Sigmoid colon (tissue), 7 donors: ENCODE results near the gene MGAT5. TPM values are rescaled to one million over a fixed set of nuclear protein-coding genes. Genes with fewer than 3 reads are reported as not detected.

Experiments
- DNase-seq: peaks from one replicate; pipeline ENCODE4 v3.0.0-alpha.2; 2019
- H3K27ac ChIP-seq, 4 donors: fragments of 200-600 bp; sonication (generic); one replicate each; pipeline ENCODE4 v1.5.1; 2016 to 2019; ENCODE audit warnings: mild to moderate bottlenecking in 1 of 4
- H3K27me3 ChIP-seq, 3 donors: fragments of 200-600 bp; sonication (generic); one replicate each; pipeline ENCODE4 v1.5.1; 2019; ENCODE audit warnings: mild to moderate bottlenecking in 1 of 3
- H3K36me3 ChIP-seq, 4 donors: fragments of 200-600 bp; sonication (generic); one replicate each; pipeline ENCODE4 v1.5.1; 2016 to 2019
- H3K4me1 ChIP-seq, 4 donors: fragments of 200-600 bp; sonication (generic); one replicate each; pipeline ENCODE4 v1.5.1; 2017 to 2019
- H3K4me3 ChIP-seq, 4 donors: fragments of 200-600 bp; sonication (generic); one replicate each; pipeline ENCODE4 v1.5.1; 2017 to 2019; ENCODE audit warnings: mild to moderate bottlenecking in 2 of 4, moderate library complexity in 1 of 4
- H3K9me3 ChIP-seq, 4 donors: fragments of 200-600 bp in 3 of 4; sonication (generic) in 3 of 4; one replicate each; pipeline versions ENCODE4 v1.5.1 to v1.6.1; 2013 to 2019
- EP300 ChIP-seq, 4 donors: sonication (generic); formaldehyde crosslinking; IDR thresholded peaks; one replicate each; pipeline ENCODE4 v1.6.1; 2017; ENCODE audit warnings: antibody characterized with exemption in 4 of 4
- POLR2A ChIP-seq, 2 donors: fragments of 450-650 bp; IDR thresholded peaks; one replicate each; pipeline ENCODE4 v1.6.1; 2016; ENCODE audit warnings: antibody characterized with exemption in 2 of 2, mild to moderate bottlenecking in 2 of 2, moderate library complexity in 2 of 2
- POLR2AphosphoS5 ChIP-seq, 4 donors: sonication (generic); formaldehyde crosslinking; IDR thresholded peaks; one replicate each; pipeline ENCODE4 v1.6.1; 2017; ENCODE audit warnings: antibody characterized with exemption in 4 of 4
- WGBS, 2 donors: extraction: QIAGEN DNeasy Blood & Tissue Kit; methylation state at CpG; one replicate each; pipeline ENCODE4 v1.1.7; 2013; 5-methylcytosine and 5-hydroxymethylcytosine counted together
- intact Hi-C: fragments of 100-400 bp; cut with DNase I; formaldehyde crosslinking; loops from one replicate; pipeline ENCODE4 v1.15.1; 2023
- polyA plus RNA-seq, 3 donors: library from polyadenylated mRNA; stranded (reverse); fragments of 200-250 nt; gene quantifications; one replicate each; pipeline ENCODE4 v1.2.3, GENCODE V29; 2013
- total RNA-seq, 4 donors: library from RNA; depleted of rRNA; stranded (reverse); fragments of >200 nt; gene quantifications; one replicate each; pipeline ENCODE4 v1.1.0, GENCODE V29; 2016
- TF ChIP-seq, protein P1 (sequence below), 4 experiments: fragments of 450-650 bp in 3 of 4; fragments of 200-600 bp in 1 of 4; IDR thresholded peaks; one replicate each; pipeline ENCODE4 v1.5.1; 2016 to 2019; ENCODE audit warnings: antibody characterized with exemption in 4 of 4, mild to moderate bottlenecking in 3 of 4, moderate library complexity in 2 of 4
- donor health status: healthy with polysubstance abuse.
- donor health status: Bipolar disorder and iron deficiency.
- donor health status: healthy.

The MGAT5 gene
- total and polyA plus RNA-seq, 7 donors: 3.0 to 42.4 (median 30.3) TPM

DNA sequence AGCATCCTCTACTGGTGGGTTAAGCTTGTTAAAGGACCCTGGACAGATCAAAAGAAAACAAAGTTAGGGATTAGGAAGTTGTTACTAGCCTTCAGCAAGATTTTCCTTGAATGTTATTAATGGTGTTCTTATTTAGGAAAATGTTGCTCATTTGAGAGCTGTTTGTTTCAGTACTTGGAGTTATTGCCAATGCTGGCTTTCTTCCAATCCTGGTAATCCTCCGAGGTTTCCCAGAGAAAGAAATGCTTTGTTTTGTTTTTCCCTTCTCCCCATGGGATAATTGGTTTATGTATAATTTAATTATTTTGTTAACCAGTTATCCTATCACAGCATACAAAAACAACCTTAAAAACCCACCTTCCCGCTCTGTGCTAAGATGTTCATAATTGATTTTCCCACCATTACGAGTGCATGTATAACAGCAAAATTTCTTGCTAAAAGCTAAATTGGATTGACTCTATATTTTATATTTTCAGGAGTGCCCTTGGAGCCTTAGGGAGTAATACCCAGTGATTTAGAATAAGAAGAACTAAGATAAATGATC lies 79.8 kb downstream of the MGAT5 start:
- 84 to 86% methylated on average over 3 of the region's 3 CpGs for WGBS, 2 donors
- no peak for DNase-seq
- intact Hi-C loops: no loop called here
- no peaks in the 10 kb centered on the region for H3K27me3 ChIP-seq
- H3K27ac ChIP-seq: peak overlapping the region in 1 of 4 donors; percentile 6
- no peak for TF ChIP-seq POLR2A (IDR thresholded peaks at IDR 0.05)
- TF ChIP-seq EP300 (IDR thresholded peaks at IDR 0.05): no peak
- no peak for TF ChIP-seq POLR2AphosphoS5 (IDR thresholded peaks at IDR 0.05)
- TF ChIP-seq, protein P1, sequence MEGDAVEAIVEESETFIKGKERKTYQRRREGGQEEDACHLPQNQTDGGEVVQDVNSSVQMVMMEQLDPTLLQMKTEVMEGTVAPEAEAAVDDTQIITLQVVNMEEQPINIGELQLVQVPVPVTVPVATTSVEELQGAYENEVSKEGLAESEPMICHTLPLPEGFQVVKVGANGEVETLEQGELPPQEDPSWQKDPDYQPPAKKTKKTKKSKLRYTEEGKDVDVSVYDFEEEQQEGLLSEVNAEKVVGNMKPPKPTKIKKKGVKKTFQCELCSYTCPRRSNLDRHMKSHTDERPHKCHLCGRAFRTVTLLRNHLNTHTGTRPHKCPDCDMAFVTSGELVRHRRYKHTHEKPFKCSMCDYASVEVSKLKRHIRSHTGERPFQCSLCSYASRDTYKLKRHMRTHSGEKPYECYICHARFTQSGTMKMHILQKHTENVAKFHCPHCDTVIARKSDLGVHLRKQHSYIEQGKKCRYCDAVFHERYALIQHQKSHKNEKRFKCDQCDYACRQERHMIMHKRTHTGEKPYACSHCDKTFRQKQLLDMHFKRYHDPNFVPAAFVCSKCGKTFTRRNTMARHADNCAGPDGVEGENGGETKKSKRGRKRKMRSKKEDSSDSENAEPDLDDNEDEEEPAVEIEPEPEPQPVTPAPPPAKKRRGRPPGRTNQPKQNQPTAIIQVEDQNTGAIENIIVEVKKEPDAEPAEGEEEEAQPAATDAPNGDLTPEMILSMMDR (IDR thresholded peaks at IDR 0.05): no peak
- H3K36me3 ChIP-seq: no peaks in the 10 kb centered on the region
- no peaks in the 10 kb centered on the region for H3K4me1 ChIP-seq
- H3K4me3 ChIP-seq: no peak overlapping the region
- peaks cover 0 to 5% (median 0%) of the 10 kb centered on the region in 4 donors for H3K9me3 ChIP-seq

DNA sequence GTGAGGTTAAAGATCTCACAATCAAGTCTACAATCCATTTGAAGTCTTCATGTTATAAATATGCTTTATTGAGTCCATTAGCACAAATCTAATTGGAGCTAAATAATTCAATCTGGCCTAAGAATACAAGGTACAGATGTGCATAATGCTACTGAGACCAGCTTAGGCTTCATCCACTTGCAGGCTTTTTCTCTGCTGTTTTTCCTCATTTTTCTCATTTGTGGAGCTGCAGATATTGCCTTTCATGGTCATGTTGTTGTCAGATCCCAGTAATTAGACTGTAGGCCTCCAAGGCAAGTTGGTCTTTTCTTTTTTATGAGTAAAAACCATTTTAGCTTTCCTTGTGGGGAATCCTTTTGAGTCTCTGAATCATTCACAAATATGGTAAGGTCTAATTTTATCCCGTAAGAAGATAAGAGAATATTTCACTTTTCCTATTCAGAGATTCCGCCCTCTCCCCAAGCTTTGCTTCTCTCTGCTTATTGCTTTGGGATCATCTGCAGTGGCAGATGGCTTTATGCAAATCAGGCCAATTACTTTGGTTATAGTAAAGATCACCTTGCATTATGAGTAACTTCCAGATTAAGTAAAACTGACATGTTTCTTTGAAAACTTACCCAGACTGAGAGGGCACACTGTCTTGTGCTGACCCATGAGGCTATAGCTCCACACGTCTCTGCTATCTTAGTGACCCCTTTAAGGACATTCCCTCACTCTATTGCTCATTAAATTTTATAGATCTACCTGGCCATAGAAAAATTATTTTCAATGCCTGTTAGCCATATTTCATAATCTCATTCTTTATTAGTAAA lies 80.9 kb downstream of the MGAT5 start:
- H3K27ac ChIP-seq: no peak overlapping the region
- H3K9me3 ChIP-seq: peaks cover 0 to 5% (median 0%) of the 10 kb centered on the region in 4 donors
- intact Hi-C loops: no loop called here
- H3K4me1 ChIP-seq: no peaks in the 10 kb centered on the region
- TF ChIP-seq EP300 (IDR thresholded peaks at IDR 0.05) (no peak), POLR2A (IDR thresholded peaks at IDR 0.05) (no peak), POLR2AphosphoS5 (IDR thresholded peaks at IDR 0.05) (no peak)
- TF ChIP-seq, protein P1 (IDR thresholded peaks at IDR 0.05): no peak
- H3K4me3 ChIP-seq: no peak overlapping the region
- peaks cover 0 to 6% (median 0%) of the 10 kb centered on the region in 4 donors for H3K36me3 ChIP-seq
- no peak for DNase-seq
- no peaks in the 10 kb centered on the region for H3K27me3 ChIP-seq
- WGBS, 2 donors: 62 to 65% methylated on average over 3 of the region's 3 CpGs

DNA sequence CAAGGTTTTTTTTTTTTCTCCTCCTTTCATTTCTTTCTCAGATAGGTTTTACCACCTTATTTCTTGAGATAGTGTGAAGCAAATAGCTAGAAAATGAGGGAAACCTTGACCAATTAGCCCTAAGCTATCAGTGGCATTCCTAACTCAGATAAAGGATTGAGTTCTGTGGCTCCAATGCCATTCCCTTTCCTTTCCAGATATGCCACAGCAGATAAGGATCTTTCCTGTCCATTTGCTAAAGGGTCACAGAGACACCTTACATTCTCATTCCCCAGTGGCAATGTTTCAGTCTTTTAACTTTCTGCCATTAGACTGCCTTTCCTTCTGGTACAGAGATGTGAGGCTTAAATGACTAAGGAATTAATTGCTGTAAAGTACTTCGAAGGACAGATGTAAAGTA lies 81.7 kb downstream of the MGAT5 start:
- WGBS, 2 donors: 34 to 86% methylated on average over 1 of the region's 1 CpG
- Histone ChIP-seq H3K4me1 (no peaks in the 10 kb centered on the region), H3K9me3 (peaks cover 0 to 5% (median 0%) of the 10 kb centered on the region in 4 donors), H3K4me3 (no peak overlapping the region), H3K27me3 (no peaks in the 10 kb centered on the region), H3K36me3 (peaks cover 0 to 6% (median 0%) of the 10 kb centered on the region in 4 donors), H3K27ac (no peak overlapping the region)
- intact Hi-C loops: no loop called here
- TF ChIP-seq EP300 (IDR thresholded peaks at IDR 0.05) (no peak), POLR2AphosphoS5 (IDR thresholded peaks at IDR 0.05) (no peak), POLR2A (IDR thresholded peaks at IDR 0.05) (no peak)
- TF ChIP-seq, protein P1 (IDR thresholded peaks at IDR 0.05): no peak
- no peak for DNase-seq

DNA sequence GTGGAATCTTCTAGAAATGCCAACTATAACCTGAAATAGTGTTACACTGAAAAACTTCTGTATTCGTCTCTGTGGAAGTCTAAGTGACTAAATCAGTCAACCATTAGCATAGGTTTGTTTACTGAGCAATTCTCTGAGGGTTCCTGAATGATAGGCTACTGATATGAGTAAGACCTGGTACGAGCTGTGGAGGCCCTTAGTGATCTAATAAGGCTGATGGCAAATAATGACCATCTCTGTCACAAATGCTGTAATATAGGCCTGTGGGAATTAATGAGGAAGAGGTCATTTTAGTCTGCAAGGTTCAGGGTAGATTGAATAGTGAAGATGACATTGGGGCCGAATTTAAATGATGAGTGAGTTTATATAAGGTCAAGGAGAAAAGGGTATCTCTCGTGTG lies 82.5 kb downstream of the MGAT5 start:
- DNase-seq: no peak
- H3K27ac ChIP-seq: no peak overlapping the region
- 63 to 66% methylated on average over 4 of the region's 4 CpGs for WGBS, 2 donors
- no peaks in the 10 kb centered on the region for H3K4me1 ChIP-seq
- H3K27me3 ChIP-seq: no peaks in the 10 kb centered on the region
- TF ChIP-seq EP300 (IDR thresholded peaks at IDR 0.05) (no peak), POLR2A (IDR thresholded peaks at IDR 0.05) (no peak), POLR2AphosphoS5 (IDR thresholded peaks at IDR 0.05) (no peak)
- TF ChIP-seq, protein P1 (IDR thresholded peaks at IDR 0.05): no peak
- no peak overlapping the region for H3K4me3 ChIP-seq
- H3K36me3 ChIP-seq: peaks cover 0 to 6% (median 0%) of the 10 kb centered on the region in 4 donors
- H3K9me3 ChIP-seq: peaks cover 0 to 3% (median 0%) of the 10 kb centered on the region in 4 donors
- intact Hi-C loops: no loop called here
